A204.1 (cell line): ENCODE results near the gene PDE8A.
"Not testable (repeated sequence)": the region's sequence is repeated elsewhere in the genome, so short reads cannot be mapped to it uniquely, and the experiment has no call there.

ENCODE experiments used
- FAIRE-seq: peaks from 2 replicates; lab custom pipeline; 2012; peaks lifted over from hg19 to GRCh38; lab: Jason Lieb, UNC

PDE8A gene

GRCh38 chr15:85133709-85134108 lies 152.1 kb downstream of the PDE8A start:
- FAIRE-seq, result no peak

GRCh38 chr15:85137489-85138168 lies 156.0 kb downstream of the PDE8A start:
- FAIRE-seq, result no peak

DNA sequence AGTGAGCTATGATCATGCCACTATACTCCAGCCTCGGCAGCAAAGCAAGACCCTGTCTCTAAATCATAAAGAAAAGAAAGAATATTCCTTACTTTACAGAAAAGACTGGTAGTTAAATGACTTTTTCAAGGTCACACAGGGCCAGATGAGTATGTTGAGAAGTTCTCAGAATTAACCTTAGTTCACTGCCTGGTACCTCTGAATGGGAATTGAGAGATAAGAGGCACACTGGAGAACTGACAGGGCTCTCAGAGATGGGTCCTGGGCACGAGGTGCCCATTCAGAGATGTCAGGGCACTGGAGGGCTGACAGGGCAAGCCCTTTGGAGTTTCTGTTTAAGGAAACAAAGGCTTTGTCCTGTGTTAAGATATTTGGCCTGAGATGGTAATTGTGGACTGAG lies 157.7 kb downstream of the PDE8A start:
- FAIRE-seq, result no peak

DNA sequence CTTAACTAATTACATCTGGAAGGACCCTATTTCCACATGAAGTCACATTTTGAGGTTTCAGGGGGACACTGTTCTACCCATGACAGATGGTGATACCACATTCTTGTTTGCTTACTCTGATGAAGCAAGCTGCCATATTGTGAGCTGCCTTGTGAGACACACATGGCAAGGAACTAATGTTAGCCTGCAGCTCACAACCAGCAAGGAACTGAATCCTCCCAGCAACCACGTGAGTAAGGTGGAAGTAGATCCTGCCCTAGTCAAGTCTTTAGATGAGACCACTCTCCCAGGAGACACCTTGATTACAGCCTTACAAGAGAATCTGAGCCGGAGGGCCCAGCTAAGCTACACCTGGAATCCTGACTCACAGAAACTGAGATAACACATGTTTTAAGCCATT lies 160.1 kb downstream of the PDE8A start:
- no peak for FAIRE-seq

DNA sequence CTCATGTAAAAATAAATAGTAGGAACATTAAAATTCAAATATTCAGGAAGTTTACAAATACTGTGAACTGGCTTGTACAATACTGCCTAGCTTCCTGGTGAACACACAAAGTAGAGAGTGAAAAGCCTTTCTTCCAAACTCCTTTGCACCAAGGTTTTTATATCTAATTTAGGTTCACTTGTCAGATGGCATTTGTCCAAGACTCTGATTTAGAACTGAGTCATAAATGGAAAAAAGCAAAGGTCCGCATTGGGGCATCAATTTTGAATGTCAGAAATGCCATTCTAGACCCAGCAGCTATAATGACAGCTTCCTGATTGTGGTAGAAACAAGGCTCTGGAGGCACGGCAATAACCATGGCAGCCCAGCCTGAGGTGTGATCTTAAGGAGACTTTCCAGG lies 160.7 kb downstream of the PDE8A start:
- no peak for FAIRE-seq

- no peak for FAIRE-seq
These were observed 167.9 kb downstream of the PDE8A start for GRCh38 chr15:85149465-85150129.

GRCh38 chr15:85150130-85150480 lies 168.4 kb downstream of the PDE8A start:
- FAIRE-seq, result no peak

- no peak for FAIRE-seq
These were observed 169.5 kb downstream of the PDE8A start for GRCh38 chr15:85151145-85151544.

DNA sequence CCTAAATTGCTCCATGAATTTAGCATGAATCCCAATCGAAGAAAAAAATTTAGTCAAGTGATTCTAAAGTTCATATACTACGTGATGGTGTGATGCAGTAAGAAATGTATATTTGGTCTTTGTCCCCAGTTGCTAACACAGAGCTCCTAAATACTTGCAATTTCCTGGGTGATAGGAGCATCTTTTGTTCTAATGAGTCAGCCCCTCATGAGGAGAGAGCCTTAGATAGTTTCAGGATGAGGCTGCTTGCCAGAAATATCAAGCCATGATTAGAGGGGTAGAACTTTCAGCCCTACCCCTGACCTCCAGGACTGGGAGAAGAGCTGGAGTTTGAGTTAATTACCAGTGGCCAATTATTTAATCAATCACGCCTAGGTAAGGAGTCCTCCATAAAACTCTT lies 170.2 kb downstream of the PDE8A start:
- no peak for FAIRE-seq

GRCh38 chr15:85154061-85154460 lies 172.4 kb downstream of the PDE8A start:
- FAIRE-seq, result no peak

DNA sequence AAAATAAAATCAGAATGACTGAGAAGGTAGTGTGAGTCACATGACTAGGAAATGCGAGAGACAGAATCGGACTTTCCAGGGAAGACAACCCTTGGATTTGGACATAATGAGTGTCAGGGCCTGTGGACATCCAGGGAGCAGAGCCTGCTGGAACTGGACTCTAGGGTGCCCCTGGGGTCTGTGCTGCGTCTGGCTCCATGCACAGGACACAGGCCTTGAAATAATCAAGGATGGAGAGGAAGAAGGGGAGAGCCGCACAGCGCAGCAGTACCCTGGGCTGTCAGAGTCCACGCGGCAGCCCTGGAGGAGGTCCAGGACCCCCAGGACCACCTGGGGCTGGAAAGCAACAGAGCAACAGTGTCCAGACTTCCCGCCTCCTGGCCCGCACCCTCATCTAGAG lies 173.7 kb downstream of the PDE8A start:
- no peak for FAIRE-seq

DNA sequence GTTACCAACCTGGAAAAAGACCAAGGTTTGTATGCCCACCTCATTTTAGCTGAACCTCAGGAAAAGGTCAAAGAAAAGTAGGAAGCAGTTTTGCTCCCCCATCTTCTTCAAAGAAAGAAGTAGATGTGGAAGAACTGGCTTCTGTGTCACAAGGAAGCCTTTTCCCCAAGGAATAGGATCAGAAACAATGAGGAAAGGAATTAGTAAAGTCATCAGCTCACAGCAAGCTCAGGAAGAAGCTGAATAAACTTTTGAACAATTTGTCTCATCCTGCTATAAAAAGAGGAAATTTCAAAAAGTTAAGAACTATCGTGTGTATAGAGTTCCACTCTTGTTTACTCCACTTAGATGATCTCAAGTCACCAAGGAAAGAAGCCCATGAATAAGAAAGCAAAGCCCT lies 174.2 kb downstream of the PDE8A start:
- FAIRE-seq, result no peak

DNA sequence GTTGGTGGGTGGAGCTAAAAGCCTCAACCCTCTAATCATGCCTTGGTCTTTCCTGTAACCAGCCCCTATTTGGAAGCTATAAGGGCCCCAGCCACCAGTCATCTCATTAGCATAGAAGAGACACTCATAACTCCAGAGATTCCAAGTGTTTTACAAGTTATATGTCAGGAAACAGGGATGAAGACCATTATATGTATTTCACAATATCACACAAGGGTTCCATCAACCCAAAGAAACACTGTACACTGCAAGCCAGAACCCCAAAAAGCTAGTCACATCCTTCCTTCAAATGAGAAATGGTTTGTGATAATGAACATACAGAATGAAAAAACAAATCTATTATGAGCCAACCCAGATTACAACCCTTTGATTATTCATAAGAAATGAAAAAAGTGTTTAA lies 175.7 kb downstream of the PDE8A start:
- FAIRE-seq, result no peak

GRCh38 chr15:85162237-85162636 lies 180.6 kb downstream of the PDE8A start:
- no peak for FAIRE-seq

DNA sequence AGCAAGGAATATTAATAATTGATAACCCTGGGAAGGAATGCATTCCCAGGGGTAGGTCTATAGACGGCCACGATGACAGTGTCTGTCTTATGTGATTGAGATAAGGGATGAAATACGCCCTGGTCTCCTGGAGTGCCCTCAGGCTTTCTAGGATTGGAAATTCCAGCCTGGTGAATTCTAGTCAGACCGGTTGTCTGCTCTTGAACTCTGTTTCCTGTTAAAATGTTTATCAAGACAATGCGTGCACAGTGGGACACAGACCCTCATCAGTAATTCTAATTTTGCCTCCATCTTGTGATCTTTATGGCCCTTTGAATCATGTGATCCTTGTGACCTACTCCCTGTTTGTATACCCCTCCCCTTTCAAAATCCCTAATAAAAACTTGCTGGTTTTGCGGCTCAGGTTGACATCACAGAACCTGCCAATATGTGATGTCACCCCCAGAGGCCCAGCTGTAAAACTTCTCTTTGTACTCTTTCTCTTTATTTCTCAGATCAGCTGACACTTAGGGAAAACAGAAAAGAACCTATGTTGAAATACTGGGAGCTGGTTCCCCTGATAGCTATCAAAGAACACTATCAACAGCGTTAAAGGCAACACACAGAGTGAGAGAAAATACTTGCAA lies 183.3 kb downstream of the PDE8A start:
- no peak for FAIRE-seq

GRCh38 chr15:85167568-85167967 lies 185.9 kb downstream of the PDE8A start:
- FAIRE-seq, result no peak

- no peak for FAIRE-seq
These were observed 187.1 kb downstream of the PDE8A start for GRCh38 chr15:85168642-85169173.

GRCh38 chr15:85171736-85172135 lies 190.1 kb downstream of the PDE8A start:
- FAIRE-seq, result no peak

GRCh38 chr15:85172846-85173490 lies 191.3 kb downstream of the PDE8A start:
- FAIRE-seq, result no peak

DNA sequence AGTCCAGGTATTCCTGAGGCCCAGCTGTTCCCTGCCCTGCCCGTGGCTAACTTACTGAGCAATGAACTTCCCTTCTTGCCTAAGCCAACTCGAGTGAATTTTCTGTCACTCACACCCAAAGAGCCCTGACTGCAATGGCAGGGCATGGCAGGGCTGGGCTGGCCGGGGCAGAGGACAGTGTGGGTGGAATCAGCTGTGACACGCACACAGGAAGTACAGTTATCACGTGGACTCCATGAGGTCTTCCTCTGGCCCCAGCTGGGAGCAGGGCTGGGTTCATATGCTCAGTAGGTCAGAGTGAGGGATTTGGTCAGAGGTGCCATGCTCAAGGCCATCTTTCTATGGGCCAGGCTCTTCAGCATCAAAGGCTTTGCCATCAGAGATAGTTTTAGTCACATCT lies 192.0 kb downstream of the PDE8A start:
- not testable (repeated sequence) for FAIRE-seq

- no peak for FAIRE-seq
These were observed 192.9 kb downstream of the PDE8A start for GRCh38 chr15:85174521-85174920.

GRCh38 chr15:85177042-85177515 lies 195.4 kb downstream of the PDE8A start:
- FAIRE-seq, result not testable (repeated sequence)

GRCh38 chr15:85178308-85178707 lies 196.7 kb downstream of the PDE8A start:
- no peak for FAIRE-seq
